ENCODE measurements around the gene TNS3.

TNS3 gene

GRCh38 chr7:47371733-47372368, 210.1 kb downstream of the TNS3 start:
- TF ChIP-seq CTCF (IDR thresholded peaks at IDR 0.05; ENCODE audit: low read depth, low read length, missing control alignments) = no peak
- no peak overlapping the region for H3K4me3 ChIP-seq (replicated peaks; ENCODE audit: low read depth, low read length)
- peak; percentile 19 for DNase-seq (ENCODE audit: extremely low read depth, low read depth)

- H3K4me3 ChIP-seq (replicated peaks; ENCODE audit: low read depth, low read length) = no peak overlapping the region
- TF ChIP-seq CTCF (IDR thresholded peaks at IDR 0.05; ENCODE audit: low read depth, low read length, missing control alignments) = no peak
- no peak for DNase-seq (ENCODE audit: extremely low read depth, low read depth)
These were observed 210.6 kb downstream of the TNS3 start for GRCh38 chr7:47371317-47371716.

- H3K4me3 ChIP-seq (replicated peaks; ENCODE audit: low read depth, low read length) = no peak overlapping the region
- DNase-seq (ENCODE audit: extremely low read depth, low read depth) = no peak
- no peak for TF ChIP-seq CTCF (IDR thresholded peaks at IDR 0.05; ENCODE audit: low read depth, low read length, missing control alignments)
These were observed 211.4 kb downstream of the TNS3 start for GRCh38 chr7:47370461-47371042.

GRCh38 chr7:47369736-47370135, 212.2 kb downstream of the TNS3 start:
- DNase-seq (ENCODE audit: extremely low read depth, low read depth) = no peak
- H3K4me3 ChIP-seq (replicated peaks; ENCODE audit: low read depth, low read length) = no peak overlapping the region
- TF ChIP-seq CTCF (IDR thresholded peaks at IDR 0.05; ENCODE audit: low read depth, low read length, missing control alignments) = no peak

- no peak for TF ChIP-seq CTCF (IDR thresholded peaks at IDR 0.05; ENCODE audit: low read depth, low read length, missing control alignments)
These were observed 213.6 kb downstream of the TNS3 start for GRCh38 chr7:47368190-47368812.

GRCh38 chr7:47367369-47367768, 214.5 kb downstream of the TNS3 start:
- H3K4me3 ChIP-seq (replicated peaks; ENCODE audit: low read depth, low read length) = no peak overlapping the region
- no peak for DNase-seq (ENCODE audit: extremely low read depth, low read depth)
- TF ChIP-seq CTCF (IDR thresholded peaks at IDR 0.05; ENCODE audit: low read depth, low read length, missing control alignments) = no peak

More at GRCh38 chr7:47368190-47368812, 213.6 kb downstream of the TNS3 start:
- no peak overlapping the region for H3K4me3 ChIP-seq (replicated peaks; ENCODE audit: low read depth, low read length)
- DNase-seq (ENCODE audit: extremely low read depth, low read depth) = no peak

Measured in HFF-Myc (cell line).